NCI-H2029 (cell line): ENCODE results near the gene CCT7.

ENCODE experiments used
- DNase-seq: peaks from one replicate; lab custom pipeline; 2025; lab: John Stamatoyannopoulos, UW

Gene CCT7

GRCh38 chr2:73225513-73226360 lies 8.4 kb upstream of the CCT7 start:
- no peak for DNase-seq

GRCh38 chr2:73227086-73227485 lies 7.0 kb upstream of the CCT7 start:
- no peak for DNase-seq

GRCh38 chr2:73228631-73229030 lies 5.5 kb upstream of the CCT7 start:
- DNase-seq, result no peak

- no peak for DNase-seq
These were observed 1.5 kb upstream of the CCT7 start for GRCh38 chr2:73232403-73233153.

GRCh38 chr2:73233154-73233931 lies 765 bp upstream of the CCT7 start, which contains the start of gene PRADC1:
TSS of gene PRADC1 (minus strand) at chr2:73233239. CDS start at chr2:73233160, 79 bp downstream.
- peak; percentile 99 for DNase-seq

- no peak for DNase-seq
These were observed 1.4 kb downstream of the CCT7 start for GRCh38 chr2:73235315-73236028.

GRCh38 chr2:73237168-73237567 lies 3.1 kb downstream of the CCT7 start:
- DNase-seq, result no peak

GRCh38 chr2:73238149-73238548 lies 4.0 kb downstream of the CCT7 start:
- no peak for DNase-seq

GRCh38 chr2:73238976-73239375 lies 4.9 kb downstream of the CCT7 start:
- DNase-seq, result no peak

- no peak for DNase-seq
These were observed 5.7 kb downstream of the CCT7 start for GRCh38 chr2:73239776-73240175.

- peak; percentile 26 for DNase-seq
These were observed 9.9 kb downstream of the CCT7 start for GRCh38 chr2:73243884-73244570.

- no peak for DNase-seq
These were observed 10.5 kb downstream of the CCT7 start for GRCh38 chr2:73244580-73244979.

GRCh38 chr2:73246850-73247249 lies 12.7 kb downstream of the CCT7 start:
- DNase-seq, result no peak

GRCh38 chr2:73249636-73250035 lies 15.5 kb downstream of the CCT7 start:
- DNase-seq, result no peak

- DNase-seq, result peak; percentile 32
These were observed 17.1 kb downstream of the CCT7 start for GRCh38 chr2:73250872-73251846.

GRCh38 chr2:73252238-73253027 lies 18.3 kb downstream of the CCT7 start:
- no peak for DNase-seq

GRCh38 chr2:73253400-73253799 lies 19.3 kb downstream of the CCT7 start:
- DNase-seq, result no peak

- no peak for DNase-seq
These were observed 19.8 kb downstream of the CCT7 start for GRCh38 chr2:73253901-73254300.
